Measurements from ENCODE around the gene PARD6B. TPM values are rescaled to one million over a fixed set of nuclear protein-coding genes. Genes with fewer than 3 reads are reported as not detected.

PARD6B gene
- total RNA-seq, 2 experiments from 2014 or later: 4.4 to 6.1 TPM

DNA sequence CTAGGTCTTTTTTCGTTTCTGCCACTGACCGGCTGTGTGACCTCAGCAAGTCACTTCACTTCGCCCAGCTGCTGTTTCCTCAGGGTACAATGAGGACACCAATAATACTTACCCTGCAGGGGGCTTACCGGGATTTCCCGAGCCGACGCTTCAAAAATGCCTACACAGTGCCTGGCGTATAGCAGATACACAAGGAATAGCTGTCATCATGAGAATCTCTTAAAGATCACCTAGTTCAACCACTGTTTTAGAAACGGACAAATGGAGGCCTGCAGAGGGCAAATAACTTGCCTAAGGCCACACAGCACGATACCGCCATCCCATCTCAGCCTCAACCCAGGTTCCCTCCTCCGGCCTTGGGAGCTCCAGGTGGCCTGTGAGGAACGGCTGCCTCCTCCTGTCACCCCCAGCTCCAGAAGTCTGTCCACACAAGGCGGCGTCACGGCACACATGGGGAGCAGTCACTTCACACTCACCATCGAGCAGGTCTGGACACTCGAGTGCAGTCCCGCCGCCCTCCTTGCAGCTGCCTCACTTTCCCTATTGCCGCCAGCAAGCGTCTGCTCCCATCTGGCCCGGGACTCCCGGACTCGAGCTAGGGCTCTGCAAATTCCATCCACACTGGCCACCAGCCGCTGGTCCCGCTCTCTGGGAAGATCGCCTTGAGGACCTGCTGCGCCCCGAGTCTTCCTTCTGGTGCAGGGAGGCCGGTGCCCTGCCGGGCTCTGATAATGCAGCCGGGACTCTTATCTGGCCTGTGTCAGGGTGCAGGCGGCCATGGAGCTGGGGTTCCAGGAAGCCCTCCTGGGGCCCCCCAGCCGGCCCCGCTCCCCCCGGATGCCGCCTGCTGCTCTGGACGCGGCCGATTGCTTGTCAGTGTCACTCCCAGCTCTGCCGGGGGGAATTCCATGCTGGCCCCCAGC lies 40.5 kb upstream of the PARD6B start, which contains the start of gene RIPOR3:
TSS of gene RIPOR3 (minus strand) at position 893 of the 923 bp plus-strand sequence. CDS start at position 479, 414 bp downstream.
- H3K27ac ChIP-seq (ENCODE audit: low read depth, low read length, poor library complexity, severe bottlenecking): no peak within 1 kb of the TSS

DNA sequence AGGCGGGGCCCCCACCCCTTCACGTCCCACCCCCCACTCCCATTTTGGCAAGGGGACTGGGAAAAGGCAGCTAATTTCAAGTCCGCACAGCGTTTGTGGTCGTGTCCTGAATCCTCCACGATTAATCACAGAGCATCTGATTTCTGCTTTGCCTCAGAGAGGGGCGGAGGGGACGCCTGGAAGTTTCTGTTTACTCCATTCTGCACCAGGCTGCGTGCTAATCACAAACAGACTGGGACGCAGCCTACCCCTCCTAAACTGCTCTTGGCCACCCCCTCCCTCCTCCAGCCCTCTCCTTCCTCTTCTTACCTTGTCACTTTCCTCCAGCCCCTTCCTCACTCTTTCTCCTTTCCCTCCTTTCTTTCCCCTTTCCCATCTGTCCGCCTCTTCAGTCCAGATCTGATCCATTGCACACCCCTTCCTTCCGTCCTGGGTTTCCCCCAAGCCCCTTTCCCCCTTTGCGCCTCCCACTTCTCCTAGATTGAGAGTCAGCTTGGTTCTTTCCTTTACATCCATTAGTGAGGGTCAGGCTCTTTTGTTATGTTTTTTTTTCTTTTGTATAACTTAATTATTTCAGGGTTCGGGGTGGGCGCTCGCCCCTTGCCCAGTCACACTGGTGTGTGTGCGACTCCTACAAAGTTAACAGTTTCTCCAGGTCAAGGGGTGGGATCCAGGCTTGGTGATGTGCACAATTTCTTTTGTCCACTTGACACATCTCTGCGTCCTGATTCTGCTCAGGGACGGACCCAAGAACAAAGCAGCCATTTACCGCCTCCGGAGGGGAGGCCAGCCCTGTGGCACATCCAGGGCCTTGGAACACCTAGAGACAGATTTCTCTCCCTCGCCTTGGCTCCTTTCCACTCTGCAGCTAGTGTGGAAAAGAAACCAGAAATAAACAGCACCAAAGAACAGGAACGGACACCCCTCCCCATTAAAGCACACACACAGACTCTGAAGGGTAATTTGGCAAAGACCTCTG lies 39.5 kb upstream of the PARD6B start:
- Histone ChIP-seq H3K4me2 (ENCODE audit: low read length) (no peak overlapping the region), H3K79me2 (ENCODE audit: insufficient read depth, low read depth, low read length) (no peaks in the 10 kb centered on the region), H3K9me3 (ENCODE audit: low read length) (no peaks in the 10 kb centered on the region), H3K27ac (ENCODE audit: low read depth, low read length, poor library complexity, severe bottlenecking) (no peak overlapping the region), H4K20me1 (ENCODE audit: insufficient read depth, low read length) (no peaks in the 10 kb centered on the region), H3K36me3 (ENCODE audit: insufficient read depth, low read length) (no peaks in the 10 kb centered on the region), H3K9me2 (ENCODE audit: insufficient read depth, low read length) (no peaks in the 10 kb centered on the region), H2AFZ (ENCODE audit: low read length) (no peak overlapping the region), H3K4me3 (ENCODE audit: low read depth, low read length, poor library complexity, severe bottlenecking) (no peak overlapping the region), H3K4me1 (ENCODE audit: insufficient read depth, low read length, poor library complexity, severe bottlenecking) (no peaks in the 10 kb centered on the region)
- POLR2A ChIA-PET: no interaction called here
- TF ChIP-seq, protein P1, sequence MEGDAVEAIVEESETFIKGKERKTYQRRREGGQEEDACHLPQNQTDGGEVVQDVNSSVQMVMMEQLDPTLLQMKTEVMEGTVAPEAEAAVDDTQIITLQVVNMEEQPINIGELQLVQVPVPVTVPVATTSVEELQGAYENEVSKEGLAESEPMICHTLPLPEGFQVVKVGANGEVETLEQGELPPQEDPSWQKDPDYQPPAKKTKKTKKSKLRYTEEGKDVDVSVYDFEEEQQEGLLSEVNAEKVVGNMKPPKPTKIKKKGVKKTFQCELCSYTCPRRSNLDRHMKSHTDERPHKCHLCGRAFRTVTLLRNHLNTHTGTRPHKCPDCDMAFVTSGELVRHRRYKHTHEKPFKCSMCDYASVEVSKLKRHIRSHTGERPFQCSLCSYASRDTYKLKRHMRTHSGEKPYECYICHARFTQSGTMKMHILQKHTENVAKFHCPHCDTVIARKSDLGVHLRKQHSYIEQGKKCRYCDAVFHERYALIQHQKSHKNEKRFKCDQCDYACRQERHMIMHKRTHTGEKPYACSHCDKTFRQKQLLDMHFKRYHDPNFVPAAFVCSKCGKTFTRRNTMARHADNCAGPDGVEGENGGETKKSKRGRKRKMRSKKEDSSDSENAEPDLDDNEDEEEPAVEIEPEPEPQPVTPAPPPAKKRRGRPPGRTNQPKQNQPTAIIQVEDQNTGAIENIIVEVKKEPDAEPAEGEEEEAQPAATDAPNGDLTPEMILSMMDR (conservative IDR thresholded peaks at IDR 0.05; ENCODE audit: low read length): no peak
- no peak for TF ChIP-seq EZH2phosphoT487 (IDR thresholded peaks at IDR 0.05; ENCODE audit: borderline replicate concordance, low read depth, low read length)
- DNase-seq (ENCODE audit: low spot score): no peak
- intact Hi-C loops (cut with micrococcal nuclease; ENCODE audit: unreplicated experiment): no loop called here
- no TSS peak for BruUV-seq (replicated peaks)
- CTCF ChIA-PET (ENCODE audit: unreplicated experiment): interaction anchor here (0.6 kb wide), 1 partner anchor 63 kb away, joined by 14 read pairs; no protein-coding TSS in a partner anchor

More for the DNA sequence above, 40.5 kb upstream of the PARD6B start, which contains the start of gene RIPOR3:
- H3K36me3 ChIP-seq (ENCODE audit: insufficient read depth, low read length): no peaks in the 10 kb centered on the region
- no peaks in the 10 kb centered on the region for H3K79me2 ChIP-seq (ENCODE audit: insufficient read depth, low read depth, low read length)
- H3K4me1 ChIP-seq (ENCODE audit: insufficient read depth, low read length, poor library complexity, severe bottlenecking): no peaks in the 10 kb centered on the region
- POLR2A ChIA-PET: no interaction called here
- no peaks in the 10 kb centered on the region for H4K20me1 ChIP-seq (ENCODE audit: insufficient read depth, low read length)
- H3K9me2 ChIP-seq (ENCODE audit: insufficient read depth, low read length): no peaks in the 10 kb centered on the region
- intact Hi-C loops (cut with micrococcal nuclease; ENCODE audit: unreplicated experiment): no loop called here
- H3K4me2 ChIP-seq (ENCODE audit: low read length): no peak within 1 kb of the TSS
- CTCF ChIA-PET (ENCODE audit: unreplicated experiment): interaction anchor here (0.6 kb wide), 1 partner anchor 62 kb away, joined by 14 read pairs; no protein-coding TSS in a partner anchor
- no peaks in the 10 kb centered on the region for H3K9me3 ChIP-seq (ENCODE audit: low read length)
- no peak within 1 kb of the TSS for H3K4me3 ChIP-seq (ENCODE audit: low read depth, low read length, poor library complexity, severe bottlenecking)
- no peak within 1 kb of the TSS for H2AFZ ChIP-seq (ENCODE audit: low read length)
- BruUV-seq (replicated peaks): no TSS peak
- DNase-seq (ENCODE audit: low spot score): no peak
- TF ChIP-seq EZH2phosphoT487 (IDR thresholded peaks at IDR 0.05; ENCODE audit: borderline replicate concordance, low read depth, low read length): no peak
- TF ChIP-seq, protein P1 (conservative IDR thresholded peaks at IDR 0.05; ENCODE audit: low read length): no peak
